HG03108 (cell line): ENCODE results near the gene SLC12A2.

Experiments
- ATAC-seq: cut with Tn5 transposase; IDR thresholded peaks from one replicate; pipeline ENCODE4 v1.9.1; 2021; ENCODE audit warnings: moderate library complexity; ENCODE audit not compliant: unreplicated experiment

Gene SLC12A2

GRCh38 chr5:128163991-128164390 lies 80.4 kb downstream of the SLC12A2 start:
- ATAC-seq = no peak

- ATAC-seq = no peak
These were observed 85.9 kb downstream of the SLC12A2 start for GRCh38 chr5:128169401-128170017.

- ATAC-seq = no peak
These were observed 88.5 kb downstream of the SLC12A2 start for GRCh38 chr5:128172102-128172501.

- no peak for ATAC-seq
These were observed 91.4 kb downstream of the SLC12A2 start for GRCh38 chr5:128174951-128175350.

- ATAC-seq = peak; percentile 67
These were observed 108.8 kb downstream of the SLC12A2 start for GRCh38 chr5:128192368-128192767.

- no peak for ATAC-seq
These were observed 110.3 kb downstream of the SLC12A2 start for GRCh38 chr5:128193665-128194390.

GRCh38 chr5:128195316-128195715 lies 111.8 kb downstream of the SLC12A2 start:
- ATAC-seq = no peak

GRCh38 chr5:128196080-128196479 lies 112.5 kb downstream of the SLC12A2 start:
- ATAC-seq = no peak

GRCh38 chr5:128196791-128197190 lies 113.2 kb downstream of the SLC12A2 start:
- no peak for ATAC-seq

GRCh38 chr5:128197896-128198522 lies 114.4 kb downstream of the SLC12A2 start:
- ATAC-seq = no peak

- no peak for ATAC-seq
These were observed 115.5 kb downstream of the SLC12A2 start for GRCh38 chr5:128199104-128199503.

GRCh38 chr5:128199611-128200010 lies 116.0 kb downstream of the SLC12A2 start:
- ATAC-seq = no peak

GRCh38 chr5:128201065-128201926 lies 117.7 kb downstream of the SLC12A2 start:
- ATAC-seq = peak; percentile 96

GRCh38 chr5:128202320-128202719 lies 118.8 kb downstream of the SLC12A2 start:
- no peak for ATAC-seq

- no peak for ATAC-seq
These were observed 124.9 kb downstream of the SLC12A2 start for GRCh38 chr5:128208436-128208835.

- ATAC-seq = no peak
These were observed 128.7 kb downstream of the SLC12A2 start for GRCh38 chr5:128212191-128212806.

- no peak for ATAC-seq
These were observed 129.8 kb downstream of the SLC12A2 start for GRCh38 chr5:128213340-128213739.

- no peak for ATAC-seq
These were observed 130.3 kb downstream of the SLC12A2 start for GRCh38 chr5:128213833-128214232.

GRCh38 chr5:128216285-128216684 lies 132.7 kb downstream of the SLC12A2 start:
- ATAC-seq = no peak

GRCh38 chr5:128216860-128217531 lies 133.4 kb downstream of the SLC12A2 start:
- no peak for ATAC-seq
